Measurements from ENCODE around the gene ESPN. TPM values are rescaled to one million over a fixed set of nuclear protein-coding genes. Genes with fewer than 3 reads are reported as not detected.
"Not testable (repeated sequence)": the region's sequence is repeated elsewhere in the genome, so short reads cannot be mapped to it uniquely, and the experiment has no call there.

Gene ESPN
- total RNA-seq, 2 experiments from 2014 or later: 2.0 to 3.9 TPM

GRCh38 chr1:6448749-6449631 is 24.4 kb downstream of the ESPN start:
- Mint-ChIP-seq H3K9me3 (no peaks in the 10 kb centered on the region), H3K4me3 (peak overlapping the region; percentile 71), H3K36me3 (ENCODE audit: low read depth) (no peaks in the 10 kb centered on the region), H3K27me3 (peaks cover 60% of the 10 kb centered on the region), H3K4me1 (ENCODE audit: low read depth) (peaks cover 42% of the 10 kb centered on the region), H3K27ac (no peak overlapping the region)
- intact Hi-C loops (cut with DNase I, micrococcal nuclease): no loop called here
- H3K27me3 ChIP-seq (ENCODE audit: control insufficient read depth in 1 of 2, insufficient read depth in 2 of 2, low read length in 2 of 2): peaks cover 42 to 53% of the 10 kb centered on the region in 2 experiments
- CTCF ChIA-PET: interaction anchor here (0.8 to 5.1 kb wide), 11 partner anchors 9 to 204 kb away, joined by 3 to 34 read pairs (median 6); partner anchors contain the start of gene TNFRSF25
- peak; percentile 39 for ATAC-seq (ENCODE audit: poor library complexity)
- peaks cover 0 to 16% of the 10 kb centered on the region in 2 experiments for H3K9me3 ChIP-seq (ENCODE audit: control insufficient read depth in 1 of 2, insufficient read depth in 1 of 2, low read length in 2 of 2)
- peak in 6 of 14 experiments; percentile 37 to 80 (median 52) for DNase-seq
- peaks cover 48% of the 10 kb centered on the region for H3K4me1 ChIP-seq (ENCODE audit: insufficient read depth, low read length)
- POLR2A ChIA-PET: interaction anchor here (0.5 to 7.2 kb wide), 5 partner anchors 9 to 46 kb away, joined by 3 to 61 read pairs (median 5); partner anchors contain the start of gene TNFRSF25
- H3K36me3 ChIP-seq (ENCODE audit: insufficient read depth, low read length): no peaks in the 10 kb centered on the region
- H3K27ac ChIP-seq (ENCODE audit: low read depth in 1 of 2, low read length in 2 of 2): no peak overlapping the region
- no peak overlapping the region for H3K4me3 ChIP-seq (ENCODE audit: low read length)
- no peak for TF ChIP-seq CTCF (IDR thresholded peaks at IDR 0.05)

- Mint-ChIP-seq H3K9me3 (no peaks in the 10 kb centered on the region), H3K36me3 (ENCODE audit: low read depth) (no peaks in the 10 kb centered on the region), H3K27me3 (peaks cover 55% of the 10 kb centered on the region), H3K4me3 (peak overlapping the region; percentile 71), H3K4me1 (ENCODE audit: low read depth) (peaks cover 38% of the 10 kb centered on the region), H3K27ac (no peak overlapping the region)
- no peak for TF ChIP-seq CTCF (IDR thresholded peaks at IDR 0.05)
- Histone ChIP-seq H3K9me3 (ENCODE audit: control insufficient read depth in 1 of 2, insufficient read depth in 1 of 2, low read length in 2 of 2) (peaks cover 0 to 16% of the 10 kb centered on the region in 2 experiments), H3K27me3 (ENCODE audit: control insufficient read depth in 1 of 2, insufficient read depth in 2 of 2, low read length in 2 of 2) (peaks cover 44 to 45% of the 10 kb centered on the region in 2 experiments), H3K27ac (ENCODE audit: low read depth in 1 of 2, low read length in 2 of 2) (no peak overlapping the region), H3K4me3 (ENCODE audit: low read length) (no peak overlapping the region), H3K36me3 (ENCODE audit: insufficient read depth, low read length) (no peaks in the 10 kb centered on the region), H3K4me1 (ENCODE audit: insufficient read depth, low read length) (peaks cover 51% of the 10 kb centered on the region)
- no peak for DNase-seq
- POLR2A ChIA-PET: interaction anchor here (0.9 to 7.2 kb wide), 4 partner anchors 10 to 15 kb away, joined by 4 to 61 read pairs (median 22); partner anchors contain the start of gene TNFRSF25
- CTCF ChIA-PET: interaction anchor here (1.3 to 5.1 kb wide), 6 partner anchors 9 to 204 kb away, joined by 3 to 34 read pairs (median 10); partner anchors contain the start of gene TNFRSF25
- intact Hi-C loops (cut with DNase I, micrococcal nuclease): loop anchor here in 1 of 2 experiments (2.0 kb wide), 1 partner anchor 25 kb away; no protein-coding TSS in a partner anchor
- no peak for ATAC-seq (ENCODE audit: poor library complexity)
Measured at GRCh38 chr1:6450005-6450450, 25.5 kb downstream of the ESPN start.

GRCh38 chr1:6450486-6450885 is 25.9 kb downstream of the ESPN start:
- not testable (repeated sequence) for H3K36me3 ChIP-seq (ENCODE audit: insufficient read depth, low read length); H3K27ac ChIP-seq (ENCODE audit: low read depth in 1 of 2, low read length in 2 of 2); H3K9me3 Mint-ChIP-seq; H3K4me3 ChIP-seq (ENCODE audit: low read length); ATAC-seq (ENCODE audit: poor library complexity); H3K27ac Mint-ChIP-seq; DNase-seq; H3K4me3 Mint-ChIP-seq; H3K36me3 Mint-ChIP-seq (ENCODE audit: low read depth)
- ChIA-PET CTCF (interaction anchor here (1.3 to 1.9 kb wide), 2 partner anchors 13 to 27 kb away, joined by 6 to 10 read pairs; no protein-coding TSS in a partner anchor), POLR2A (interaction anchor here (6.4 to 7.2 kb wide), 2 partner anchors 9 to 14 kb away, joined by 40 to 61 read pairs; partner anchors contain the start of gene TNFRSF25)
- Histone ChIP-seq H3K27me3 (ENCODE audit: control insufficient read depth in 1 of 2, insufficient read depth in 2 of 2, low read length in 2 of 2) (peaks cover 42 to 45% of the 10 kb centered on the region in 2 experiments), H3K9me3 (ENCODE audit: control insufficient read depth in 1 of 2, insufficient read depth in 1 of 2, low read length in 2 of 2) (peaks cover 0 to 16% of the 10 kb centered on the region in 2 experiments), H3K4me1 (ENCODE audit: insufficient read depth, low read length) (peaks cover 49% of the 10 kb centered on the region)
- H3K27me3 Mint-ChIP-seq: peaks cover 53% of the 10 kb centered on the region
- H3K4me1 Mint-ChIP-seq (ENCODE audit: low read depth): peaks cover 36% of the 10 kb centered on the region
- intact Hi-C loops (cut with DNase I, micrococcal nuclease): loop anchor here in 1 of 2 experiments (2.0 kb wide), 1 partner anchor 24 kb away; no protein-coding TSS in a partner anchor
